IPS DF 6.9 (cell line): ENCODE measurements around the gene SRSF2.
"Not testable (repeated sequence)": the region's sequence is repeated elsewhere in the genome, so short reads cannot be mapped to it uniquely, and the experiment has no call there.

Experiments
- DNase-seq: peaks from one replicate; pipeline ENCODE4 v3.0.0-alpha.2; 2013; ENCODE audit warnings: low read depth, low spot score
- H3K27ac ChIP-seq: one replicate; pipeline ENCODE4 v1.5.1; 2013; ENCODE audit warnings: low read length, control low read depth
- H3K27me3 ChIP-seq: 2 replicates; pipeline ENCODE4 v1.6.1; 2013; ENCODE audit warnings: mild to moderate bottlenecking, low read length; ENCODE audit not compliant: control insufficient read depth, insufficient read depth
- H3K36me3 ChIP-seq: 2 replicates; pipeline ENCODE4 v1.6.1; 2013; ENCODE audit warnings: low read length; ENCODE audit not compliant: control insufficient read depth, insufficient read depth
- H3K4me1 ChIP-seq: 2 replicates; pipeline ENCODE4 v1.6.1; 2013; ENCODE audit warnings: low read length; ENCODE audit not compliant: control insufficient read depth, insufficient read depth
- H3K4me3 ChIP-seq: 2 replicates; pipeline ENCODE4 v1.5.1; 2013; ENCODE audit warnings: mild to moderate bottlenecking, low read length
- H3K9me3 ChIP-seq: 2 replicates; pipeline ENCODE4 v1.6.1; 2013; ENCODE audit warnings: low read length, inconsistent platforms; ENCODE audit not compliant: control insufficient read depth, insufficient read depth
- WGBS: extraction: QIAGEN DNeasy Blood & Tissue Kit; methylation state at CpG from one replicate; pipeline ENCODE4 v1.1.7; 2013; ENCODE audit warnings: mixed read lengths, missing lambda C conversion rate; ENCODE audit not compliant: insufficient read length, insufficient coverage; 5-methylcytosine and 5-hydroxymethylcytosine counted together

Gene SRSF2

GRCh38 chr17:76727745-76728456 is 9.2 kb downstream of the SRSF2 start:
- Histone ChIP-seq H3K27ac (no peak overlapping the region), H3K27me3 (no peaks in the 10 kb centered on the region), H3K4me1 (peaks cover 2% of the 10 kb centered on the region; the same call in 1 of the 2 replicates), H3K4me3 (no peak overlapping the region; the same call in 1 of the 2 replicates), H3K9me3 (no peaks in the 10 kb centered on the region), H3K36me3 (peaks cover 6% of the 10 kb centered on the region; the same call in 1 of the 2 replicates)
- no CpG with 5 or more reads among the region's 18 CpGs for WGBS
- no peak for DNase-seq

- WGBS = no CpG with 5 or more reads among the region's 71 CpGs
- H3K36me3 ChIP-seq = peaks cover 8% of the 10 kb centered on the region; the same call in 1 of the 2 replicates
- H3K9me3 ChIP-seq = no peaks in the 10 kb centered on the region
- no peak within 1 kb of the TSS for H3K27ac ChIP-seq
- peak within 1 kb of the TSS; percentile 68 for H3K4me3 ChIP-seq
- peaks cover 2% of the 10 kb centered on the region; the same call in 1 of the 2 replicates for H3K4me1 ChIP-seq
- no peak for DNase-seq
- no peaks in the 10 kb centered on the region for H3K27me3 ChIP-seq
These were observed 10.1 kb downstream of the SRSF2 start, which contains the start of gene METTL23 for GRCh38 chr17:76726776-76727718. METTL23 (plus strand) TSS chr17:76726839; CDS start chr17:76729711, 2,872 bp downstream.

GRCh38 chr17:76726231-76726775 is 10.8 kb downstream of the SRSF2 start, which contains the start of gene JMJD6:
JMJD6 (minus strand) TSS chr17:76726606; CDS start chr17:76726475, 131 bp downstream.
- Histone ChIP-seq H3K36me3 (peaks cover 12% of the 10 kb centered on the region; the same call in 1 of the 2 replicates), H3K27ac (no peak within 1 kb of the TSS), H3K4me3 (peak within 1 kb of the TSS; percentile 68), H3K4me1 (peaks cover 2% of the 10 kb centered on the region; the same call in 1 of the 2 replicates), H3K9me3 (no peaks in the 10 kb centered on the region), H3K27me3 (no peaks in the 10 kb centered on the region)
- no CpG with 5 or more reads among the region's 60 CpGs for WGBS
- peak; percentile 78 for DNase-seq

- no peak overlapping the region for H3K27ac ChIP-seq
- WGBS = no CpG with 5 or more reads among the region's 38 CpGs
- H3K4me3 ChIP-seq = peak overlapping the region; percentile 43
- peaks cover 17% of the 10 kb centered on the region; the same call in 1 of the 2 replicates for H3K36me3 ChIP-seq
- H3K4me1 ChIP-seq = peaks cover 2% of the 10 kb centered on the region; the same call in 1 of the 2 replicates
- no peaks in the 10 kb centered on the region for H3K27me3 ChIP-seq
- no peak for DNase-seq
- H3K9me3 ChIP-seq = no peaks in the 10 kb centered on the region
These were observed 11.4 kb downstream of the SRSF2 start for GRCh38 chr17:76725580-76726230.

- H3K4me1 ChIP-seq = peaks cover 2% of the 10 kb centered on the region; the same call in 1 of the 2 replicates
- peaks cover 29% of the 10 kb centered on the region; the same call in 1 of the 2 replicates for H3K36me3 ChIP-seq
- no peak overlapping the region for H3K4me3 ChIP-seq
- no peak for DNase-seq
- H3K9me3 ChIP-seq = no peaks in the 10 kb centered on the region
- H3K27ac ChIP-seq = no peak overlapping the region
- no peaks in the 10 kb centered on the region for H3K27me3 ChIP-seq
- no CpG with 5 or more reads among the region's 9 CpGs for WGBS
These were observed 13.3 kb downstream of the SRSF2 start for GRCh38 chr17:76723812-76724211.

- not testable (repeated sequence) for H3K4me3 ChIP-seq, H3K9me3 ChIP-seq, DNase-seq, H3K27ac ChIP-seq, H3K4me1 ChIP-seq, H3K27me3 ChIP-seq
- no CpG with 5 or more reads among the region's 8 CpGs for WGBS
- H3K36me3 ChIP-seq = peaks cover 36% of the 10 kb centered on the region; the same call in 1 of the 2 replicates
These were observed 14.2 kb downstream of the SRSF2 start for GRCh38 chr17:76722977-76723376.

GRCh38 chr17:76722279-76722678 is 14.9 kb downstream of the SRSF2 start:
- WGBS = no CpG with 5 or more reads among the region's 8 CpGs
- Histone ChIP-seq H3K27me3 (no peaks in the 10 kb centered on the region), H3K9me3 (no peaks in the 10 kb centered on the region), H3K4me3 (no peak overlapping the region), H3K36me3 (peaks cover 37% of the 10 kb centered on the region; the same call in 1 of the 2 replicates), H3K4me1 (no peaks in the 10 kb centered on the region), H3K27ac (no peak overlapping the region)
- no peak for DNase-seq

GRCh38 chr17:76721463-76721862 is 15.7 kb downstream of the SRSF2 start:
- Histone ChIP-seq H3K36me3 (peaks cover 37% of the 10 kb centered on the region; the same call in 1 of the 2 replicates), H3K4me1 (no peaks in the 10 kb centered on the region), H3K9me3 (no peaks in the 10 kb centered on the region), H3K27ac (no peak overlapping the region), H3K4me3 (no peak overlapping the region), H3K27me3 (no peaks in the 10 kb centered on the region)
- DNase-seq = no peak
- no CpG with 5 or more reads among the region's 10 CpGs for WGBS

- Histone ChIP-seq H3K27me3 (no peaks in the 10 kb centered on the region), H3K4me1 (no peaks in the 10 kb centered on the region), H3K9me3 (no peaks in the 10 kb centered on the region), H3K4me3 (no peak overlapping the region), H3K36me3 (peaks cover 40% of the 10 kb centered on the region; the same call in 1 of the 2 replicates), H3K27ac (no peak overlapping the region)
- no peak for DNase-seq
- no CpG with 5 or more reads among the region's 9 CpGs for WGBS
These were observed 16.2 kb downstream of the SRSF2 start for GRCh38 chr17:76720941-76721340.
